NCI-H510A (cell line): ENCODE data around the gene NALCN.
"Not testable (repeated sequence)": the region's sequence is repeated elsewhere in the genome, so short reads cannot be mapped to it uniquely, and the experiment has no call there.

Experiments
- DNase-seq: peaks from one replicate; lab custom pipeline; 2025; lab: John Stamatoyannopoulos, UW

Gene NALCN

GRCh38 chr13:101341464-101341863 lies 74.8 kb downstream of the NALCN start:
- no peak for DNase-seq

GRCh38 chr13:101339202-101339601 lies 77.1 kb downstream of the NALCN start:
- no peak for DNase-seq

GRCh38 chr13:101332583-101332982 lies 83.7 kb downstream of the NALCN start:
- no peak for DNase-seq

- no peak for DNase-seq
Observed at GRCh38 chr13:101331731-101332130, 84.6 kb downstream of the NALCN start.

GRCh38 chr13:101327871-101328270 lies 88.4 kb downstream of the NALCN start:
- no peak for DNase-seq

- DNase-seq: no peak
Observed at GRCh38 chr13:101326710-101327109, 89.6 kb downstream of the NALCN start.

- no peak for DNase-seq
Observed at GRCh38 chr13:101325423-101325822, 90.9 kb downstream of the NALCN start.

- no peak for DNase-seq
Observed at GRCh38 chr13:101323601-101324000, 92.7 kb downstream of the NALCN start.

GRCh38 chr13:101317986-101318523 lies 98.3 kb downstream of the NALCN start:
- no peak for DNase-seq

GRCh38 chr13:101313479-101313878 lies 102.8 kb downstream of the NALCN start:
- not testable (repeated sequence) for DNase-seq

GRCh38 chr13:101309014-101309619 lies 107.2 kb downstream of the NALCN start:
- no peak for DNase-seq

- no peak for DNase-seq
Observed at GRCh38 chr13:101308247-101309013, 107.9 kb downstream of the NALCN start.

GRCh38 chr13:101307181-101307701 lies 109.1 kb downstream of the NALCN start:
- no peak for DNase-seq

- no peak for DNase-seq
Observed at GRCh38 chr13:101306773-101307172, 109.5 kb downstream of the NALCN start.

GRCh38 chr13:101305981-101306411 lies 110.3 kb downstream of the NALCN start:
- no peak for DNase-seq

- no peak for DNase-seq
Observed at GRCh38 chr13:101303521-101303920, 112.8 kb downstream of the NALCN start.

- no peak for DNase-seq
Observed at GRCh38 chr13:101301053-101301452, 115.3 kb downstream of the NALCN start.

- DNase-seq: no peak
Observed at GRCh38 chr13:101300531-101300930, 115.8 kb downstream of the NALCN start.

- no peak for DNase-seq
Observed at GRCh38 chr13:101298517-101298916, 117.8 kb downstream of the NALCN start.

- DNase-seq: no peak
Observed at GRCh38 chr13:101297794-101298193, 118.5 kb downstream of the NALCN start.

GRCh38 chr13:101292711-101293110 lies 123.6 kb downstream of the NALCN start:
- DNase-seq: no peak

- no peak for DNase-seq
Observed at GRCh38 chr13:101291646-101292515, 124.4 kb downstream of the NALCN start.
